B cell (primary cell): ENCODE measurements around the gene NTN4. TPM values are rescaled to one million over a fixed set of nuclear protein-coding genes. Genes with fewer than 3 reads are reported as not detected.

Experiments used
- ATAC-seq: fragments of 200-7000 bp; cut with Tn5 transposase; one replicate; pipeline ENCODE4 v1.10.0; 2021; ENCODE audit warnings: low read depth, mild to moderate bottlenecking, moderate number of reproducible peaks, moderate library complexity
- CTCF ChIA-PET: fragments of 350-600 bp; sonication (Branson Sonifier 250); formaldehyde crosslinking; loops from one replicate; lab custom pipeline; 2021; ENCODE audit warnings: antibody characterized with exemption, inconsistent platforms; lab: Charles Lee
- POLR2A ChIA-PET: fragments of 350-600 bp; sonication (Branson Sonifier 250); formaldehyde crosslinking; loops from one replicate; lab custom pipeline; 2021; ENCODE audit warnings: antibody characterized with exemption; lab: Charles Lee
- DNase-seq: peaks from one replicate; pipeline ENCODE4 v3.0.0; 2013
- H2AFZ ChIP-seq: 2 replicates; pipeline ENCODE4 v1.6.1; 2012; ENCODE audit warnings: mild to moderate bottlenecking, low read depth, low read length; ENCODE audit not compliant: insufficient read depth, poor library complexity, severe bottlenecking
- H3K27ac ChIP-seq, 2 donors: 1 replicate in 1 of 2; 2 replicates in 1 of 2; pipeline ENCODE4 v1.5.1; 2012 to 2013; ENCODE audit warnings: low read length in 2 of 2, mild to moderate bottlenecking in 2 of 2, moderate library complexity in 1 of 2
- H3K27me3 ChIP-seq, 4 experiments: fragments of 200-600 bp in 1 of 4; sonication (generic) in 1 of 4; replicated peaks in 1 of 4; 1 replicate in 2 of 4; 2 replicates in 2 of 4; pipeline versions ENCODE4 v1.6.1 to v1.7.0; 2013 to 2016; ENCODE audit warnings: low read length in 3 of 4, mild to moderate bottlenecking in 2 of 4, mixed read lengths in 1 of 4, moderate library complexity in 1 of 4; ENCODE audit not compliant: insufficient read depth in 4 of 4, control insufficient read depth in 3 of 4; ENCODE audit errors: control extremely low read depth in 1 of 4
- H3K36me3 ChIP-seq, 2 experiments: replicated peaks in 1 of 2; 1 replicate in 1 of 2; 2 replicates in 1 of 2; pipeline versions ENCODE4 v1.6.1 to v1.7.1; 2013; ENCODE audit warnings: low read length in 1 of 2; ENCODE audit not compliant: insufficient read depth in 2 of 2, control insufficient read depth in 1 of 2; ENCODE audit errors: control extremely low read depth in 1 of 2, extremely low read depth in 1 of 2
- H3K4me1 ChIP-seq, 2 donors: fragments of 200-600 bp in 1 of 2; sonication (generic) in 1 of 2; 1 replicate in 1 of 2; 2 replicates in 1 of 2; pipeline versions ENCODE4 v1.5.1 to v1.6.1; 2013 to 2017; ENCODE audit warnings: low read length in 2 of 2; ENCODE audit not compliant: control insufficient read depth in 2 of 2, insufficient read depth in 2 of 2
- H3K4me2 ChIP-seq: replicated peaks from 2 replicates; pipeline ENCODE3; 2012; ENCODE audit warnings: mild to moderate bottlenecking, low read depth, low read length; ENCODE audit not compliant: poor library complexity, severe bottlenecking
- H3K4me3 ChIP-seq, 5 experiments: fragments of 200-600 bp in 1 of 5; sonication (generic) in 1 of 5; 1 replicate in 3 of 5; 2 replicates in 2 of 5; pipeline versions ENCODE4 v1.5.1 to v1.7.0; 2011 to 2016; ENCODE audit warnings: low read length in 4 of 5, mild to moderate bottlenecking in 4 of 5, low read depth in 2 of 5, control low read depth in 1 of 5, moderate library complexity in 1 of 5; ENCODE audit not compliant: insufficient read depth in 1 of 5; ENCODE audit errors: control extremely low read depth in 1 of 5, extremely low read depth in 1 of 5
- H3K79me2 ChIP-seq: fragments of 200-600 bp; sonication (generic); one replicate; pipeline ENCODE4 v1.6.0; 2016; ENCODE audit warnings: low read length; ENCODE audit not compliant: control insufficient read depth, insufficient read depth
- H3K9ac ChIP-seq: fragments of 200-600 bp; sonication (generic); 2 replicates; pipeline ENCODE4 v1.6.1; 2017; ENCODE audit warnings: mild to moderate bottlenecking, low read length, moderate library complexity
- H3K9me3 ChIP-seq, 3 donors: one replicate each; pipeline versions ENCODE4 v1.6.1 to v1.7.1; 2013; ENCODE audit warnings: low read length in 2 of 3; ENCODE audit not compliant: control insufficient read depth in 2 of 3, insufficient read depth in 1 of 3; ENCODE audit errors: control extremely low read depth in 1 of 3
- H4K20me1 ChIP-seq: 2 replicates; pipeline ENCODE4 v1.6.0; 2012; ENCODE audit warnings: mild to moderate bottlenecking, low read length; ENCODE audit not compliant: insufficient read depth, control insufficient read depth, poor library complexity, severe bottlenecking
- H3K27ac Mint-ChIP-seq: one replicate; pipeline ENCODE4 v1.8.0; 2021; ENCODE audit warnings: mixed read lengths
- H3K27me3 Mint-ChIP-seq: one replicate; pipeline ENCODE4 v1.8.0; 2021; ENCODE audit warnings: mixed read lengths
- H3K4me1 Mint-ChIP-seq: one replicate; pipeline ENCODE4 v1.8.0; 2021; ENCODE audit warnings: mixed read lengths
- H3K4me3 Mint-ChIP-seq: one replicate; pipeline ENCODE4 v1.8.0; 2021; ENCODE audit warnings: mixed read lengths
- H3K9me3 Mint-ChIP-seq: one replicate; pipeline ENCODE4 v1.8.0; 2022; ENCODE audit warnings: mixed read lengths; ENCODE audit not compliant: insufficient read depth
- CTCF ChIP-seq: fragments of 200-600 bp; IDR thresholded peaks from one replicate; pipeline ENCODE4 v1.8.0; 2022; ENCODE audit warnings: antibody characterized with exemption, mild to moderate bottlenecking
- EZH2 ChIP-seq: IDR thresholded peaks from 2 replicates; pipeline ENCODE4 v1.6.1; 2012; ENCODE audit warnings: borderline replicate concordance, low read depth, mild to moderate bottlenecking, moderate library complexity, low read length; ENCODE audit not compliant: insufficient read depth, poor library complexity, severe bottlenecking
- WGBS: methylation state at CpG from one replicate; pipeline ENCODE4 v1.1.5; 2013; ENCODE audit warnings: missing lambda C conversion rate; ENCODE audit not compliant: insufficient coverage; 5-methylcytosine and 5-hydroxymethylcytosine counted together
- intact Hi-C: fragments of 100-400 bp; cut with micrococcal nuclease; formaldehyde crosslinking; loops from one replicate; pipeline ENCODE4 v1.10.0; 2022
- polyA plus RNA-seq: library from polyadenylated mRNA; depleted of rRNA; stranded (reverse); fragments of >200 nt; gene quantifications from 2 replicates; pipeline ENCODE4 v1.2.3, GENCODE V29; 2012
- total RNA-seq, 2 donors: library from RNA; stranded (reverse); fragments of 120-200 nt in 1 of 2; gene quantifications; 1 replicate in 1 of 2; 2 replicates in 1 of 2; pipeline versions ENCODE4 v1.2.3 to v1.2.4, GENCODE V29; 2013 to 2022

Gene NTN4
- total and polyA plus RNA-seq, 2 donors (not counting 1 experiment from before 2014, with no cell fraction given): not detected

- no peaks in the 10 kb centered on the region for H3K4me1 ChIP-seq
- WGBS: no CpG with 5 or more reads among the region's 1 CpG
- ChIA-PET POLR2A (no interaction called here), CTCF (no interaction called here)
- H3K36me3 ChIP-seq: no peaks in the 10 kb centered on the region
- H3K9ac ChIP-seq: no peak overlapping the region
- no peak for ATAC-seq
- no peak overlapping the region for H2AFZ ChIP-seq
- no peaks in the 10 kb centered on the region for H4K20me1 ChIP-seq
- TF ChIP-seq EZH2: no peak
- peaks cover 0 to 2% (median 0%) of the 10 kb centered on the region in 4 experiments for H3K27me3 ChIP-seq
- no peaks in the 10 kb centered on the region for H3K79me2 ChIP-seq
- intact Hi-C loops: no loop called here
- no peak overlapping the region for H3K4me3 ChIP-seq
- Mint-ChIP-seq H3K27me3 (peaks cover 5% of the 10 kb centered on the region), H3K4me1 (peaks cover 5% of the 10 kb centered on the region), H3K27ac (no peak overlapping the region), H3K9me3 (peaks cover 7% of the 10 kb centered on the region), H3K4me3 (no peak overlapping the region)
- H3K27ac ChIP-seq: no peak overlapping the region
- H3K4me2 ChIP-seq: no peak overlapping the region
- H3K9me3 ChIP-seq: peaks cover 6 to 8% (median 7%) of the 10 kb centered on the region in 3 donors
- DNase-seq: no peak
These were observed 65.8 kb downstream of the NTN4 start for GRCh38 chr12:95724767-95725166.

GRCh38 chr12:95723693-95724384, 66.7 kb downstream of the NTN4 start:
- DNase-seq (no peak), ATAC-seq (no peak)
- no peaks in the 10 kb centered on the region for H3K79me2 ChIP-seq
- H3K9ac ChIP-seq: no peak overlapping the region
- no CpG with 5 or more reads among the region's 4 CpGs for WGBS
- H3K27ac ChIP-seq: no peak overlapping the region
- peaks cover 0 to 2% (median 0%) of the 10 kb centered on the region in 4 experiments for H3K27me3 ChIP-seq
- H3K4me1 ChIP-seq: no peaks in the 10 kb centered on the region
- peaks cover 5% of the 10 kb centered on the region for H3K4me1 Mint-ChIP-seq
- H3K9me3 ChIP-seq: peaks cover 6 to 8% (median 7%) of the 10 kb centered on the region in 3 donors
- no peaks in the 10 kb centered on the region for H4K20me1 ChIP-seq
- intact Hi-C loops: no loop called here
- ChIA-PET POLR2A (no interaction called here), CTCF (no interaction called here)
- H3K4me3 Mint-ChIP-seq: no peak overlapping the region
- no peak overlapping the region for H3K4me3 ChIP-seq
- H3K36me3 ChIP-seq: no peaks in the 10 kb centered on the region
- no peak overlapping the region for H2AFZ ChIP-seq
- no peak overlapping the region for H3K27ac Mint-ChIP-seq
- H3K9me3 Mint-ChIP-seq: peaks cover 7% of the 10 kb centered on the region
- no peak overlapping the region for H3K4me2 ChIP-seq
- peaks cover 5% of the 10 kb centered on the region for H3K27me3 Mint-ChIP-seq
- no peak for TF ChIP-seq CTCF
- TF ChIP-seq EZH2: no peak
